HepG2 (cell line): ENCODE data around the gene MUCL3. TPM values are rescaled to one million over a fixed set of nuclear protein-coding genes. Genes with fewer than 3 reads are reported as not detected.
A peak's percentile ranks its signal among the peaks of the same experiment; 100 is the strongest.

Experiments
- ETV5 ChIP-seq: IDR thresholded peaks from 2 replicates; pipeline ENCODE4 v1.6.1; 2018; ENCODE audit warnings: missing biosample characterization, missing genetic modification reagents, inconsistent platforms, borderline replicate concordance
- GTF2F1 ChIP-seq: fragments of 150-350 bp; IDR thresholded peaks from 2 replicates; pipeline ENCODE4 v1.6.1; 2014; ENCODE audit warnings: low read length
- HOXA9 ChIP-seq: sonication (generic); formaldehyde crosslinking; IDR thresholded peaks from 2 replicates; pipeline ENCODE4 v1.8.1; 2022; ENCODE audit warnings: missing genetic modification reagents, mild to moderate bottlenecking, moderate library complexity, borderline replicate concordance
- MYC ChIP-seq: sonication (generic); formaldehyde crosslinking; IDR thresholded peaks from 2 replicates; pipeline ENCODE4 v1.9.0; 2021; ENCODE audit warnings: missing genetic modification reagents, borderline replicate concordance
- NFE2L2 ChIP-seq: fragments of 150-350 bp; IDR thresholded peaks from 2 replicates; pipeline ENCODE4 v1.6.1; 2014; ENCODE audit warnings: low read length
- NFYB ChIP-seq: sonication (generic); formaldehyde crosslinking; IDR thresholded peaks from 2 replicates; pipeline ENCODE4 v1.4.0; 2020; ENCODE audit warnings: missing genetic modification reagents
- NR2F2 ChIP-seq: IDR thresholded peaks from 2 replicates; pipeline ENCODE4 v1.6.1; 2012; ENCODE audit warnings: low read depth, inconsistent platforms, borderline replicate concordance
- RBAK ChIP-seq: sonication (generic); formaldehyde crosslinking; IDR thresholded peaks from 2 replicates; pipeline ENCODE4 v1.5.1; 2020; ENCODE audit warnings: mild to moderate bottlenecking, missing genetic modification reagents
- RCOR2 ChIP-seq: IDR thresholded peaks from 2 replicates; pipeline ENCODE4 v1.6.1; 2016; ENCODE audit warnings: missing biosample characterization, missing genetic modification reagents
- SP1 ChIP-seq, 2 experiments: fragments of 450-650 bp in 1 of 2; sonication (generic) in 1 of 2; formaldehyde crosslinking in 1 of 2; IDR thresholded peaks; 2 replicates each; pipeline versions ENCODE4 v1.4.0 to v1.6.1; 2016 to 2020; ENCODE audit warnings: missing genetic modification reagents in 1 of 2
- TAF15 ChIP-seq: fragments of 200-400 bp; formaldehyde crosslinking; IDR thresholded peaks from one replicate; pipeline ENCODE4 v1.6.1; 2018; ENCODE audit warnings: mild to moderate bottlenecking, low read depth, low read length; ENCODE audit not compliant: poor library complexity, severe bottlenecking
- U2AF1 ChIP-seq: fragments of 200-400 bp; formaldehyde crosslinking; optimal IDR thresholded peaks from 2 replicates; pipeline ENCODE3; 2017; ENCODE audit warnings: mild to moderate bottlenecking, low read depth, low read length
- ZFP36L1 ChIP-seq: sonication (generic); formaldehyde crosslinking; IDR thresholded peaks from 2 replicates; pipeline ENCODE4 v1.8.0; 2022; ENCODE audit warnings: mild to moderate bottlenecking, missing genetic modification reagents, moderate library complexity
- ZNF232 ChIP-seq: sonication (generic); formaldehyde crosslinking; IDR thresholded peaks from 2 replicates; pipeline ENCODE4 v1.4.0; 2020; ENCODE audit warnings: missing genetic modification reagents, borderline replicate concordance
- ZSCAN9 ChIP-seq: IDR thresholded peaks from 2 replicates; pipeline ENCODE4 v1.6.1; 2016; ENCODE audit warnings: borderline replicate concordance
- polyA plus RNA-seq, 8 experiments: library from polyadenylated mRNA; depleted of rRNA in 3 of 8; stranded (reverse) in 7 of 8; unstranded in 1 of 8; fragments of >200 nt; fragmentation: Illumina TruSeq in 4 of 8; extraction: Trizol in 4 of 8; gene quantifications; 2 replicates each; pipeline versions ENCODE4 v1.2.1 to v1.2.3, GENCODE V29; 2011 to 2016; ENCODE audit warnings: low read depth in 4 of 8, missing spikeins in 1 of 8, mixed read lengths in 1 of 8; ENCODE audit not compliant: insufficient read depth in 1 of 8
- total RNA-seq, 5 experiments: library from RNA; depleted of rRNA; stranded (reverse); fragments of >200 nt; fragmentation: Illumina TruSeq; extraction: Trizol; gene quantifications; 2 replicates each; pipeline ENCODE4 v1.2.3, GENCODE V29; 2016; ENCODE audit warnings: low read depth in 1 of 5
- TF ChIP-seq, protein P1 (sequence below): sonication (generic); formaldehyde crosslinking; IDR thresholded peaks from 2 replicates; pipeline ENCODE4 v1.5.0; 2020; ENCODE audit warnings: missing genetic modification reagents, mild to moderate bottlenecking, borderline replicate concordance
- TF ChIP-seq, protein P2 (sequence below): sonication (generic); formaldehyde crosslinking; IDR thresholded peaks from 2 replicates; pipeline ENCODE4 v1.8.0; 2022; ENCODE audit warnings: missing genetic modification reagents, mild to moderate bottlenecking, inconsistent platforms, borderline replicate concordance
- TF ChIP-seq, protein P3 (sequence below): sonication (generic); formaldehyde crosslinking; IDR thresholded peaks from 2 replicates; pipeline ENCODE4 v1.4.0; 2020; ENCODE audit warnings: missing genetic modification reagents, borderline replicate concordance
- TF ChIP-seq, protein P4 (sequence below): sonication (generic); formaldehyde crosslinking; IDR thresholded peaks from 2 replicates; pipeline ENCODE4 v1.8.1; 2023; ENCODE audit warnings: mild to moderate bottlenecking, missing genetic modification reagents
- TF ChIP-seq, protein P5 (sequence below): sonication (generic); formaldehyde crosslinking; IDR thresholded peaks from 2 replicates; pipeline ENCODE4 v1.8.0; 2022; ENCODE audit warnings: low read depth, missing genetic modification reagents

The MUCL3 gene
- total and polyA plus RNA-seq, 2 of the 13 experiments (the other 11 are each of a cell fraction or from before 2014, with no cell fraction given) = not detected

DNA sequence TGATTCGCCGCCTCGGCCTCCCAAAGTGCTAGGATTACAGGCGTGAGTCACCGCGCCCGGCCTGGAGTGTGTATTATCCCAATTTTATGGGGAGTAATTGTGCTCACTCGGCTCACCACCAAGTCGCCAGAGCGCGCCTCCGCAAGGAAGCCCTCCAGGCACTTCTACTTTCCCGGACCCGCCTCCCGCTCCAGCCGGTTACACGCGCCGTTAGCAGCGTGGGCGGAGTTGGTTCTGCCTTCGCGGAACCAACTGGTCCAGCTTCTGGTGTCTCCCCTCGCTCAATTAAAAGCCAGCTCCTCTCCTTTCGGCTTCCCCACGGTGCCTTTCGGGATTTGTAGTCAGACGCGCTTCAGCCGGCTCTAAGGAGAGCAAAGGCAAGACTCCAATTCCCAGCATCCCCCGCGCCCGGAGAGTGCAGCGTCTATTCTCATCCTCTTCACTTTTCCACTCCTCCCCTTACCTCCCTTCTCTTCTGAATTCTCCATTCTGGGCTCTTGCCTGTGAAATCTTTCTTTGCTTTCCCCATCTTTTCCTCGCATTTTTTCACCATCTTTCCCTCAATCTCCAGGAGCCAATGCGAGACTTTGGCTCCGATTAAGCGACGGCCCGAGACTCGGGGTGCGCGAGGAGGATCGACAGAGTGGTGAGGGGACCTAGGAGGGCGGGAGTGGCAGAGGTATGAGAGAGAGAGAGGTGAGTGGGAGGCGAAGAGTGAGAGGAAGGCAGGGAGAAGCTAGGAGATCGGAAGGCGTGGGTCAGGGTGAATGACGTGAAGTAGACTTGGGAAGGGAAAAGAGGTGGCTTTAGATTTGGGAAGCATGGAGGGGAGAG, 32.8 kb upstream of the MUCL3 start, which contains the start of gene GTF2H4 (continued):
- TF ChIP-seq RCOR2 (CRISPR knock-in tag) (peak; percentile 92), MYC (peak; percentile 94; the same call in 1 of the 2 replicates), GTF2F1 (no peak), NR2F2 (0 out of 2 replicates have a peak, but pooled peaks have one; percentile 31), ZFP36L1 (CRISPR knock-in tag) (peak; percentile 30; the same call in 1 of the 2 replicates), NFE2L2 (no peak), HOXA9 (CRISPR knock-in tag) (no peak), RBAK (no peak), SP1 (IDR thresholded peaks at IDR 0.05) (no peak), SP1 (CRISPR knock-in tag; IDR thresholded peaks at IDR 0.05) (peak; percentile 96), ZNF232 (CRISPR knock-in tag) (0 out of 2 replicates have a peak, but pooled peaks have one; percentile 21), TAF15 (peak; percentile 33), ZSCAN9 (CRISPR knock-in tag) (no peak; the same call in 1 of the 2 replicates), NFYB (CRISPR knock-in tag) (peak; percentile 61), ETV5 (CRISPR knock-in tag) (no peak; the same call in 1 of the 2 replicates), U2AF1 (peak; percentile 87)
- TF ChIP-seq, protein P1, sequence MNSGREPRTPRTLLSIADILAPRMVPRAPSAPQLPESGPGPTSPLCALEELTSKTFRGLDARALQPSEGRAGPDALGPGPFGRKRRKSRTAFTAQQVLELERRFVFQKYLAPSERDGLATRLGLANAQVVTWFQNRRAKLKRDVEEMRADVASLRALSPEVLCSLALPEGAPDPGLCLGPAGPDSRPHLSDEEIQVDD (CRISPR knock-in tag) = no peak
- TF ChIP-seq, protein P2, sequence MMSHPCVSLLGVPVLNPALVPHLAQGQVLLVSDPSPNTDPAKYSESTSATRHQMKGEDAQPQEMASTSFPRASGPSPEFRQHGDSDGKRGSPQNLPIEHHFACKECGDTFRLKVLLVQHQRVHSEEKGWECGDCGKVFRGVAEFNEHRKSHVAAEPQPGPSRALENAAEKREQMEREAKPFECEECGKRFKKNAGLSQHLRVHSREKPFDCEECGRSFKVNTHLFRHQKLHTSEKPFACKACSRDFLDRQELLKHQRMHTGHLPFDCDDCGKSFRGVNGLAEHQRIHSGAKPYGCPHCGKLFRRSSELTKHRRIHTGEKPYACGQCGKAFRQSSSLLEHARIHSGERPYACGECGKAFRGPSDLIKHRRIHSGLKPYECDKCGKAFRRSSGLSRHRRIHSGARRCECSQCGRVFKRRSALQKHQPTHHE = no peak
- TF ChIP-seq, protein P3, sequence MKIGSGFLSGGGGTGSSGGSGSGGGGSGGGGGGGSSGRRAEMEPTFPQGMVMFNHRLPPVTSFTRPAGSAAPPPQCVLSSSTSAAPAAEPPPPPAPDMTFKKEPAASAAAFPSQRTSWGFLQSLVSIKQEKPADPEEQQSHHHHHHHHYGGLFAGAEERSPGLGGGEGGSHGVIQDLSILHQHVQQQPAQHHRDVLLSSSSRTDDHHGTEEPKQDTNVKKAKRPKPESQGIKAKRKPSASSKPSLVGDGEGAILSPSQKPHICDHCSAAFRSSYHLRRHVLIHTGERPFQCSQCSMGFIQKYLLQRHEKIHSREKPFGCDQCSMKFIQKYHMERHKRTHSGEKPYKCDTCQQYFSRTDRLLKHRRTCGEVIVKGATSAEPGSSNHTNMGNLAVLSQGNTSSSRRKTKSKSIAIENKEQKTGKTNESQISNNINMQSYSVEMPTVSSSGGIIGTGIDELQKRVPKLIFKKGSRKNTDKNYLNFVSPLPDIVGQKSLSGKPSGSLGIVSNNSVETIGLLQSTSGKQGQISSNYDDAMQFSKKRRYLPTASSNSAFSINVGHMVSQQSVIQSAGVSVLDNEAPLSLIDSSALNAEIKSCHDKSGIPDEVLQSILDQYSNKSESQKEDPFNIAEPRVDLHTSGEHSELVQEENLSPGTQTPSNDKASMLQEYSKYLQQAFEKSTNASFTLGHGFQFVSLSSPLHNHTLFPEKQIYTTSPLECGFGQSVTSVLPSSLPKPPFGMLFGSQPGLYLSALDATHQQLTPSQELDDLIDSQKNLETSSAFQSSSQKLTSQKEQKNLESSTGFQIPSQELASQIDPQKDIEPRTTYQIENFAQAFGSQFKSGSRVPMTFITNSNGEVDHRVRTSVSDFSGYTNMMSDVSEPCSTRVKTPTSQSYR (CRISPR knock-in tag) = no peak; the same call in none of the 2 replicates
- TF ChIP-seq, protein P4, sequence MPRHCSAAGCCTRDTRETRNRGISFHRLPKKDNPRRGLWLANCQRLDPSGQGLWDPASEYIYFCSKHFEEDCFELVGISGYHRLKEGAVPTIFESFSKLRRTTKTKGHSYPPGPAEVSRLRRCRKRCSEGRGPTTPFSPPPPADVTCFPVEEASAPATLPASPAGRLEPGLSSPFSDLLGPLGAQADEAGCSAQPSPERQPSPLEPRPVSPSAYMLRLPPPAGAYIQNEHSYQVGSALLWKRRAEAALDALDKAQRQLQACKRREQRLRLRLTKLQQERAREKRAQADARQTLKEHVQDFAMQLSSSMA (CRISPR knock-in tag) = no peak; the same call in 1 of the 2 replicates
- TF ChIP-seq, protein P5, sequence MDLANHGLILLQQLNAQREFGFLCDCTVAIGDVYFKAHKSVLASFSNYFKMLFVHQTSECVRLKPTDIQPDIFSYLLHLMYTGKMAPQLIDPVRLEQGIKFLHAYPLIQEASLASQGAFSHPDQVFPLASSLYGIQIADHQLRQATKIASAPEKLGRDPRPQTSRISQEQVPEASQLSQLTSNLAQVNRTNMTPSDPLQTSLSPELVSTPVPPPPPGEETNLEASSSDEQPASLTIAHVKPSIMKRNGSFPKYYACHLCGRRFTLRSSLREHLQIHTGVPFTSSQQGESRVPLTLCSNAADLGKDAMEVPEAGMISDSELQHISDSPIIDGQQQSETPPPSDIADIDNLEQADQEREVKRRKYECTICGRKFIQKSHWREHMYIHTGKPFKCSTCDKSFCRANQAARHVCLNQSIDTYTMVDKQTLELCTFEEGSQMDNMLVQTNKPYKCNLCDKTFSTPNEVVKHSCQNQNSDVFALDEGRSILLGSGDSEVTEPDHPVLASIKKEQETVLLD (CRISPR knock-in tag) = no peak
